ENCODE results near the gene SLC4A5. TPM values are rescaled to one million over a fixed set of nuclear protein-coding genes. Genes with fewer than 3 reads are reported as not detected.

SLC4A5 gene
- total RNA-seq, 4 donors from 2014 or later, result 0.24 to 3.8 (median 0.59) TPM

DNA sequence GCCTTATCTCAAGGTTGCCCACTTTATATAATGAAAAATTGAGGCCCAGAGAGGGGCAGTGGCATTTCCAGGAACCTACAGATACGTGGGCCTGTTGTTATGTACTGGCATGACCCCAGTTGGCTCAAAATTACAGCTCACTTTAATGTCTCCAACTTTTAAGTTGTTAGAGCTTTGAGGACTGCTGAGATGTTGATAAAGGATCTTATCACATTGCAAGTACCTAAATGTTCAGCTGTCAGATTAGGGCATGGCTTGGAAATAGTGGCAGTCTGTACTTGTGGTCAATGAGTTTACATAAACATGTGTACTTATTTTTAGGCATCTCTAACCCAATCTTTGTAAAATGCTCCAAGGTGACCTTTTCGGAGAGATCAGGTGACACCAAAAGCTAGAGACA, 14.6 kb downstream of the SLC4A5 start:
- H3K4me1 ChIP-seq, result no peaks in the 10 kb centered on the region
- TF ChIP-seq, protein P1, sequence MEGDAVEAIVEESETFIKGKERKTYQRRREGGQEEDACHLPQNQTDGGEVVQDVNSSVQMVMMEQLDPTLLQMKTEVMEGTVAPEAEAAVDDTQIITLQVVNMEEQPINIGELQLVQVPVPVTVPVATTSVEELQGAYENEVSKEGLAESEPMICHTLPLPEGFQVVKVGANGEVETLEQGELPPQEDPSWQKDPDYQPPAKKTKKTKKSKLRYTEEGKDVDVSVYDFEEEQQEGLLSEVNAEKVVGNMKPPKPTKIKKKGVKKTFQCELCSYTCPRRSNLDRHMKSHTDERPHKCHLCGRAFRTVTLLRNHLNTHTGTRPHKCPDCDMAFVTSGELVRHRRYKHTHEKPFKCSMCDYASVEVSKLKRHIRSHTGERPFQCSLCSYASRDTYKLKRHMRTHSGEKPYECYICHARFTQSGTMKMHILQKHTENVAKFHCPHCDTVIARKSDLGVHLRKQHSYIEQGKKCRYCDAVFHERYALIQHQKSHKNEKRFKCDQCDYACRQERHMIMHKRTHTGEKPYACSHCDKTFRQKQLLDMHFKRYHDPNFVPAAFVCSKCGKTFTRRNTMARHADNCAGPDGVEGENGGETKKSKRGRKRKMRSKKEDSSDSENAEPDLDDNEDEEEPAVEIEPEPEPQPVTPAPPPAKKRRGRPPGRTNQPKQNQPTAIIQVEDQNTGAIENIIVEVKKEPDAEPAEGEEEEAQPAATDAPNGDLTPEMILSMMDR (IDR thresholded peaks at IDR 0.05 in 4 of 5, conservative IDR thresholded peaks at IDR 0.05 in 1 of 5), result no peak
- no peak for TF ChIP-seq POLR2A (IDR thresholded peaks at IDR 0.05)
- no peaks in the 10 kb centered on the region for H3K9me3 ChIP-seq
- H3K36me3 ChIP-seq, result peaks cover 0 to 7% of the 10 kb centered on the region in 2 donors
- ATAC-seq, result no peak
- no peak overlapping the region for H3K4me3 ChIP-seq
- no peak for DNase-seq
- H3K27ac ChIP-seq, result no peak overlapping the region
- H3K27me3 ChIP-seq, result no peaks in the 10 kb centered on the region
- in situ Hi-C loops (cut with MboI; ENCODE audit: low sequenced_read_pairs in 4 of 4) (loop anchor here in 2 of 4 donors (25.0 kb wide), 1 partner anchor 516 kb away; no protein-coding TSS in a partner anchor), intact Hi-C loops (cut with DNase I; ENCODE audit: low total_unique reads) (no loop called here)

DNA sequence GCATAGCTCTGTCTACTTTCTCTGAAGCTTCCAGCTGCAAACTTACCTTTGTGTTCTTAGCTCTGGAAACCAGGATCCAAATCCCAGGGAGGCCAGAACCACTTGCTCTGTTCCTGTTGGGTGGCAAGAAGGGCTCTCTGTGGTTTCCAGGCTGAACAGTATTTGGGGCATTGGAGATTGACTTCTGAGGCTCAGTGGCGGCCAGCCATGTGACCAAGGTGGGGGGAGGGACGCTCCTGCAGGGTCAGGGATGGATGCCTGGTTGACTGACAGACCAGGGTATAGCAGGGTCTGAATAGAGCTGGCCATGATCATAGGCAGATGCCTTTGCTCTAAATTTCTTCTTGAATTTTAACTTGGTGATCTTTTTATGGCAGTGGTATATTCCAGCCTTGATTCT, 15.1 kb downstream of the SLC4A5 start:
- Histone ChIP-seq H3K36me3 (peaks cover 0 to 7% of the 10 kb centered on the region in 2 donors), H3K27ac (no peak overlapping the region), H3K4me1 (no peaks in the 10 kb centered on the region), H3K27me3 (no peaks in the 10 kb centered on the region), H3K9me3 (no peaks in the 10 kb centered on the region), H3K4me3 (no peak overlapping the region)
- DNase-seq, result no peak
- intact Hi-C loops (cut with DNase I; ENCODE audit: low total_unique reads) (no loop called here), in situ Hi-C loops (cut with MboI; ENCODE audit: low sequenced_read_pairs in 4 of 4) (loop anchor here in 2 of 4 donors (25.0 kb wide), 1 partner anchor 516 kb away; no protein-coding TSS in a partner anchor)
- ATAC-seq, result no peak
- no peak for TF ChIP-seq POLR2A (IDR thresholded peaks at IDR 0.05)
- TF ChIP-seq, protein P1 (IDR thresholded peaks at IDR 0.05 in 4 of 5, conservative IDR thresholded peaks at IDR 0.05 in 1 of 5), result no peak

DNA sequence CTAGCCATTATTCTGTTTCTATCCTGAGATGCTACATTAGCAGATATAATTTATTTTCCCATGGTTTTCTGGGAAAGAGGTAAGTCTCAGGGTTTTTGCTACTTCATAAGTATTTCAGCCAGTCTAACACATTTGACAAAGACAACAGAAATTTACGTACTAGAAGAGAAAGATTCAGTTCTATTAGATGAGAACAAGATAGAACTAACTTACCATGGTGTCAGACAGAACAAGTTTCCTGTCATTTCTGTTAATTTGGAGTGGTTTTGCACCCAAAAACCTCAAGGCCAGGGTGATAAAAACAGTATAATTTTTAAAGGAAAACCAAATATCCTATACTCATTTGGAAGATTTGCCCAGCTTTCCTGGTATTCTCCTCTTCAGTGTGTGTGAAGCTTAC, 15.6 kb downstream of the SLC4A5 start:
- TF ChIP-seq, protein P1 (IDR thresholded peaks at IDR 0.05 in 4 of 5, conservative IDR thresholded peaks at IDR 0.05 in 1 of 5), result no peak
- TF ChIP-seq POLR2A (IDR thresholded peaks at IDR 0.05), result no peak
- no peaks in the 10 kb centered on the region for H3K4me1 ChIP-seq
- DNase-seq (no peak), ATAC-seq (no peak)
- in situ Hi-C loops (cut with MboI; ENCODE audit: low sequenced_read_pairs in 4 of 4) (loop anchor here in 2 of 4 donors (25.0 kb wide), 1 partner anchor 515 kb away; no protein-coding TSS in a partner anchor), intact Hi-C loops (cut with DNase I; ENCODE audit: low total_unique reads) (no loop called here)
- no peaks in the 10 kb centered on the region for H3K9me3 ChIP-seq
- H3K36me3 ChIP-seq, result peaks cover 0 to 7% of the 10 kb centered on the region in 2 donors
- H3K27me3 ChIP-seq, result no peaks in the 10 kb centered on the region
- H3K4me3 ChIP-seq, result no peak overlapping the region
- no peak overlapping the region for H3K27ac ChIP-seq

DNA sequence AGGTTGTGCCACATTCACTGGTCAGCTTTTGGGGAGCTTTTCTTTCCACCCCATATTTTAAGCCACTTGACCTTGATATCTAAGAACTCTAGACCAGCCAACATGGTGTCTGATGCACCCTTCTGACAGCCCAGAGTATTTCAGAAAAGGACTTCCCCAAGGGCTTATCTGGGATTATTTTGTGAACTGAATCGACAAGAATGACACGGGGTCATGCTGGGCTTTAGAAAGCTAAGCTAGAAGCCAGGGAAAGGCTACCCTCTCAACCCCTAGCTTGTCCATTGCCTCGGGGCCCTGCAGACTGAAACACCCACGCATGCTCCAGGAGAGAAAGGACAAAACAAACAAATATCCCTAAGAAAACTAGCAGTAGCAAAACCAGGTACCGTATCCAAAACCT, 16.0 kb downstream of the SLC4A5 start:
- DNase-seq, result no peak
- in situ Hi-C loops (cut with MboI; ENCODE audit: low sequenced_read_pairs in 4 of 4) (loop anchor here in 2 of 4 donors (25.0 kb wide), 1 partner anchor 515 kb away; no protein-coding TSS in a partner anchor), intact Hi-C loops (cut with DNase I; ENCODE audit: low total_unique reads) (no loop called here)
- TF ChIP-seq, protein P1 (IDR thresholded peaks at IDR 0.05 in 4 of 5, conservative IDR thresholded peaks at IDR 0.05 in 1 of 5), result no peak
- TF ChIP-seq POLR2A (IDR thresholded peaks at IDR 0.05), result no peak
- Histone ChIP-seq H3K4me3 (no peak overlapping the region), H3K4me1 (no peaks in the 10 kb centered on the region), H3K27ac (no peak overlapping the region), H3K36me3 (peaks cover 0 to 7% of the 10 kb centered on the region in 2 donors), H3K9me3 (no peaks in the 10 kb centered on the region), H3K27me3 (no peaks in the 10 kb centered on the region)
- ATAC-seq, result no peak

DNA sequence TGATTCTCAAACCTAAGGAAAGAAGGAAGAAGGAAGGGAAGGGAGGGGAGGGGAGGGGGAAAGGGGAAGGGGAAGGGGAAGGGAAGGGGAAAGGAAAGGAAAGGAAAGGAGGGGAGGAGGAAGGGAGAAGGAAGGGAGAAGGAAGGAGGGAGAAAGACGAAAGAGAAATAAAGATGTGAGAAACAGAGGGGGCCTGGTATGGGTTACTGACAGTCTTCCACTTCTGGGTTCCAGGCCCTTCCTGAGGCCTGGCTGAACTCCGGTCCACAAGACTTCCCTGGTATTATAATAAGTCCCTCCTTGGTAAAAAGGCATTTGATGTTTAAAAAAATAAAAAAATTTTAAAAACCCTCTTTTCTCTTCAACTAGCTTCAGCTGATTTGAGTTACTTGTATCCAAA, 17.4 kb downstream of the SLC4A5 start:
- H3K4me3 ChIP-seq, result no peak overlapping the region
- no peak for DNase-seq
- H3K27ac ChIP-seq, result no peak overlapping the region
- TF ChIP-seq, protein P1 (IDR thresholded peaks at IDR 0.05 in 4 of 5, conservative IDR thresholded peaks at IDR 0.05 in 1 of 5), result no peak
- TF ChIP-seq POLR2A (IDR thresholded peaks at IDR 0.05), result no peak
- H3K27me3 ChIP-seq, result no peaks in the 10 kb centered on the region
- H3K36me3 ChIP-seq, result peaks cover 0 to 7% of the 10 kb centered on the region in 2 donors
- no peaks in the 10 kb centered on the region for H3K4me1 ChIP-seq
- intact Hi-C loops (cut with DNase I; ENCODE audit: low total_unique reads) (no loop called here), in situ Hi-C loops (cut with MboI; ENCODE audit: low sequenced_read_pairs in 4 of 4) (loop anchor here in 2 of 4 donors (25.0 kb wide), 1 partner anchor 514 kb away; no protein-coding TSS in a partner anchor)
- no peaks in the 10 kb centered on the region for H3K9me3 ChIP-seq
- no peak for ATAC-seq

All from gastrocnemius medialis (tissue), 4 donors.